T-helper 2 cell treated with Interferon-gamma antibody and Interleukin-4, amounts not matched to agents 5 μg/mL and 100 μg/mL, for 36 hours (primary cell): ENCODE results near the gene CDC42EP3.

ENCODE experiments used
- DNase-seq: peaks from one replicate; pipeline ENCODE4 v3.0.0; 2021; ENCODE audit warnings: low spot score
- H3K27ac Mint-ChIP-seq: one replicate; pipeline ENCODE4 v1.8.0; 2021; ENCODE audit warnings: mild to moderate bottlenecking, mixed read lengths
- H3K27me3 Mint-ChIP-seq: one replicate; pipeline ENCODE4 v1.8.0; 2021; ENCODE audit warnings: low read depth, mixed read lengths
- H3K36me3 Mint-ChIP-seq: one replicate; pipeline ENCODE4 v1.8.0; 2021; ENCODE audit warnings: low read depth, mixed read lengths
- H3K4me1 Mint-ChIP-seq: one replicate; pipeline ENCODE4 v1.8.0; 2021; ENCODE audit warnings: low read depth, mixed read lengths
- H3K4me3 Mint-ChIP-seq: one replicate; pipeline ENCODE4 v1.8.0; 2022; ENCODE audit warnings: mild to moderate bottlenecking, moderate library complexity, mixed read lengths
- H3K9me3 Mint-ChIP-seq: one replicate; pipeline ENCODE4 v1.8.0; 2021; ENCODE audit warnings: mixed read lengths

CDC42EP3 gene

GRCh38 chr2:37643730-37644078 lies 27.7 kb downstream of the CDC42EP3 start:
- Mint-ChIP-seq H3K4me1 (peaks cover 22% of the 10 kb centered on the region), H3K27ac (no peak overlapping the region), H3K9me3 (peaks cover 28% of the 10 kb centered on the region), H3K27me3 (no peaks in the 10 kb centered on the region), H3K36me3 (peaks cover 68% of the 10 kb centered on the region), H3K4me3 (no peak overlapping the region)
- no peak for DNase-seq

GRCh38 chr2:37642907-37643729 lies 28.3 kb downstream of the CDC42EP3 start:
- Mint-ChIP-seq H3K9me3 (peaks cover 22% of the 10 kb centered on the region), H3K27ac (no peak overlapping the region), H3K4me1 (peaks cover 16% of the 10 kb centered on the region), H3K27me3 (no peaks in the 10 kb centered on the region), H3K36me3 (peaks cover 62% of the 10 kb centered on the region), H3K4me3 (no peak overlapping the region)
- no peak for DNase-seq

GRCh38 chr2:37641582-37642171 lies 29.8 kb downstream of the CDC42EP3 start:
- H3K9me3 Mint-ChIP-seq: peaks cover 12% of the 10 kb centered on the region
- H3K4me1 Mint-ChIP-seq: peaks cover 12% of the 10 kb centered on the region
- H3K27me3 Mint-ChIP-seq: no peaks in the 10 kb centered on the region
- no peak overlapping the region for H3K4me3 Mint-ChIP-seq
- peaks cover 48% of the 10 kb centered on the region for H3K36me3 Mint-ChIP-seq
- H3K27ac Mint-ChIP-seq: no peak overlapping the region
- DNase-seq: no peak

DNA sequence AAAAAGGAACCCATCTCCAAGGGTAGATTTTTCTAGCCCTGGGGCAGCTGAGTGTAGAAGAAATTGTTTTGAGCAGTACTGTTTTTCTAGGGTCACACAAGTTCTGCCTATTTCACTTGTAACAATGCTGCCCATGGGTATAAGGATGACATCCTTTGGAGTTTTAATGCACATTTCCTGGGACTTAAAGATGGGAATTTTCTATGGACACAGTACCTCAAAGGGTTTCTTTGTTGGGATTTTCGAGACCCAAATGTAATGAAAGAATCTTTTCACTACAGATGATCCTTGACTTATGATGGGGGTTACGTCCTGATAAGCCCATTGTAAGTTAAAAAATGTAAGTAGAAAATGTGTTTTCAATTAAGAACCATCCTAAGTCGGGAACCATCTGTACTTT lies 31.8 kb downstream of the CDC42EP3 start:
- Mint-ChIP-seq H3K4me1 (peaks cover 21% of the 10 kb centered on the region), H3K4me3 (no peak overlapping the region), H3K27me3 (no peaks in the 10 kb centered on the region), H3K36me3 (peaks cover 33% of the 10 kb centered on the region), H3K9me3 (peaks cover 8% of the 10 kb centered on the region), H3K27ac (no peak overlapping the region)
- DNase-seq: no peak

DNA sequence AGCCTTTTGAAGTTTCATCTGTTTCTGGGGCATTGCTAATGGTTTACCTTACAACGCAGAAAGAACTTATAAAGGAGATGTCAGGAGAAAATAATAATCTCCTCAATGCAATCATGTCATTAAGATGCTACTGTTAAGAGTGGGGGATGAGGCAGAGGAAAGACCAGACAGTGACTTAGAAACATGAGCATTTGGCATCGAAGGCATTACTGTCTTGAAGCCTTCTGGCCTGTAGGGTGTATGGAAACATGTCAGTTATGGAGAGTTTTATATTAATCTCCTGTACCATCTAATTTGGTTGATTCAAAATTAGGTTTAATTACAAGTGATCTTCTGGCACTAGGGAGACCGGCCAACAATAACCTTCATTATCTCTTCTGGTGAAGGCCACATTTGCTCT lies 32.5 kb downstream of the CDC42EP3 start:
- no peak overlapping the region for H3K4me3 Mint-ChIP-seq
- no peak overlapping the region for H3K27ac Mint-ChIP-seq
- DNase-seq: no peak
- peaks cover 27% of the 10 kb centered on the region for H3K36me3 Mint-ChIP-seq
- peaks cover 23% of the 10 kb centered on the region for H3K4me1 Mint-ChIP-seq
- no peaks in the 10 kb centered on the region for H3K27me3 Mint-ChIP-seq
- peaks cover 6% of the 10 kb centered on the region for H3K9me3 Mint-ChIP-seq

DNA sequence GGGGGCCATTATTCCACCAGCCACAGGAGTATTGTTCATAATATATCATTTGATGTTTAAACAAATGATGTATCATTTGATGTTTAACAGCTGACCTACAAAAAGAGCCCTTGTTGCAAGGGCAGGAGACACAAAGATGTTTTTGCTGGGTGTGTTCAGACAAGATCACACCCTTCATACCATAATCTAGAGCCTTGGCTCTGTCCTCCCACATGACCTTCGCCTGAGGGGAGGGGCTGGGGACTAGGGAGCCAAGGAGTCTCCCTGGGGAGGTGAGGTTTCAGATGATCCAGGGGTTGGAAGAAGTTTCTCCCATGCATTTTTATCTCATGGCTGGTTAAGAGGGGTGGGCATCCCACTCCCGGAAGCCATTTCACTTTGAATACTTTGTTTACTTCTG lies 33.5 kb downstream of the CDC42EP3 start:
- Mint-ChIP-seq H3K27ac (no peak overlapping the region), H3K36me3 (peaks cover 17% of the 10 kb centered on the region), H3K4me3 (no peak overlapping the region), H3K4me1 (peaks cover 25% of the 10 kb centered on the region), H3K27me3 (no peaks in the 10 kb centered on the region), H3K9me3 (no peaks in the 10 kb centered on the region)
- no peak for DNase-seq

- no peak overlapping the region for H3K27ac Mint-ChIP-seq
- H3K4me1 Mint-ChIP-seq: peaks cover 26% of the 10 kb centered on the region
- no peak for DNase-seq
- H3K4me3 Mint-ChIP-seq: no peak overlapping the region
- no peaks in the 10 kb centered on the region for H3K9me3 Mint-ChIP-seq
- H3K27me3 Mint-ChIP-seq: no peaks in the 10 kb centered on the region
- H3K36me3 Mint-ChIP-seq: peaks cover 12% of the 10 kb centered on the region
Observed at GRCh38 chr2:37637190-37637860, 34.1 kb downstream of the CDC42EP3 start.

DNA sequence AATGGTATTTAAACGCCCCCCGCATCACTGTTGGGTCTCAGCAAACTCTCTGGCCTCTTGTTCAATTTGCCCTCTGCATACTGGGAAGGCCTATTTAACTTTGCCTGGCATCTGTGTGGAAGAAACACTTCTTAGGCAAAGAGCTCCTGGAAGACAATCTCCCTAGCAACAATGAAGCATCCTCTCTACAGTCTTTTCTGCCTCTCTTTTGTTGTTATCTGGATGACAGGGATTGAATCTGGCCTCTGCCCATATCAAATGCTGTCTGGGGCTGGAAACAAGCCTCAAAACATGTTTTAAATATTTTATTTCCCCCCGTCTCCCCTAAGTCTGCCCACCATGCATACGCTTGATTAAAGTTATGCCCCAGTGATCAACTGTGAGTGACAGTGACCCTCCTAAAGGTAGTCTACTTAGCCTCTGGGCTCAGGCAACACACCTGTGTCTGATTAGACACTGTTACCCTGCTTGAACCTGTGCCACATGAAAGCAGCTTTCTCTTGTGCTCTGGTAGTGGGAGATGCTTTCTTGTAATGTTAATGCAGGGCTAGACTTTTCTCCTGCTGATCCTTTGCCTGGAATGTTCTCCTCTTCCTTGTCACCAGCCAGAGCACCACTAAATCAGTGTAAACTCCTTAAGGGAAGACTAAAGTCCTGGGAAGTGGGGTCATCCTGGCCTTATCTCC lies 34.9 kb downstream of the CDC42EP3 start:
- Mint-ChIP-seq H3K27ac (no peak overlapping the region), H3K27me3 (no peaks in the 10 kb centered on the region), H3K9me3 (no peaks in the 10 kb centered on the region), H3K4me3 (no peak overlapping the region), H3K36me3 (peaks cover 4% of the 10 kb centered on the region), H3K4me1 (peaks cover 26% of the 10 kb centered on the region)
- DNase-seq: no peak

DNA sequence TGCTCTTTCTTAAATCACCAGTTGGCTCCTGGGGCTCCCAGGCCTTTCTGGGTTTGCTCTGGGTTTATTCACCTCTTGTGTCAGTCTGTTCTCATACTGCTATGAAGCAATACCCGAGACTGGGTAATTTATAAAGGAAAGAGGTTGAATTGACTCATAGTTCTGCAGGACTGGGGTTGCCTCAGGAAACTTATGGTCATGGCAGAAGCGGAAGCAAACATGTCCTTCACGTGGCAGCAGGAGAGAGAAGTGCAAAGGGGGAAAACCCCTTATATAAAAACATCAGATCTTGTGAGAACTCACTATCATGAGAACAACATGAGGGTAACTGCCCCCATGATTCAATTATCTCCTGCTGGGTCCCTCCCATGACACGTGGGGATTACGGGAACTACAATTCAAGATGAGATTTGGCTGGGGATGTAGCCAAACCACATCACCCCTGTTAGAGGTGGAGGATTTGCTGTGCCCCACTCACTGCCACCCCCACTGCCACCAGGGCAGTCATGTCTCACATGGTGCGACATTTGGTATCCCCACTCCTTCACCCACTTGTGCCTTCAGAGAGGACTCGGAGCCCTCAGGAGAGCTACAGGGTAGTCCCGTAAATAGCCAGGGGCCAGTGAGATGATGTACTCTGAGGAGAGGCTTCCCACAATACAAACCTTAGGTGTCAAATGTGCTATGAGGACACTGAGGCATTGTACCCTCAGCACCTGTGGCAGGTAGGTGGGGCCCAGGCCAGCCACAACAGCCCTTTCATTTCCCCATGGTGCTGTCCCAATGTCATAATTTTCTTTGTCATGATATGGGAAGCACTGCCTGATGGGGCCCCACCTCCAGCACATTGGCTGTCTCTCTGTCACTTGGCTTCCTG lies 35.7 kb downstream of the CDC42EP3 start:
- no peaks in the 10 kb centered on the region for H3K9me3 Mint-ChIP-seq
- H3K36me3 Mint-ChIP-seq: no peaks in the 10 kb centered on the region
- H3K27me3 Mint-ChIP-seq: no peaks in the 10 kb centered on the region
- H3K27ac Mint-ChIP-seq: peak overlapping the region; percentile 42
- peaks cover 30% of the 10 kb centered on the region for H3K4me1 Mint-ChIP-seq
- peak overlapping the region; percentile 21 for H3K4me3 Mint-ChIP-seq
- peak; percentile 82 for DNase-seq

GRCh38 chr2:37634914-37635503 lies 36.4 kb downstream of the CDC42EP3 start:
- no peaks in the 10 kb centered on the region for H3K27me3 Mint-ChIP-seq
- H3K4me1 Mint-ChIP-seq: peaks cover 30% of the 10 kb centered on the region
- DNase-seq: no peak

GRCh38 chr2:37633845-37634244 lies 37.6 kb downstream of the CDC42EP3 start:
- Mint-ChIP-seq H3K27me3 (no peaks in the 10 kb centered on the region), H3K36me3 (no peaks in the 10 kb centered on the region), H3K27ac (no peak overlapping the region), H3K4me3 (no peak overlapping the region), H3K4me1 (peaks cover 30% of the 10 kb centered on the region), H3K9me3 (no peaks in the 10 kb centered on the region)
- DNase-seq: no peak

More at GRCh38 chr2:37634914-37635503, 36.4 kb downstream of the CDC42EP3 start:
- H3K27ac Mint-ChIP-seq: peak overlapping the region; percentile 21
- peak overlapping the region; percentile 21 for H3K4me3 Mint-ChIP-seq
- no peaks in the 10 kb centered on the region for H3K9me3 Mint-ChIP-seq
- H3K36me3 Mint-ChIP-seq: no peaks in the 10 kb centered on the region

GRCh38 chr2:37633234-37633633 lies 38.2 kb downstream of the CDC42EP3 start:
- no peak overlapping the region for H3K27ac Mint-ChIP-seq

DNA sequence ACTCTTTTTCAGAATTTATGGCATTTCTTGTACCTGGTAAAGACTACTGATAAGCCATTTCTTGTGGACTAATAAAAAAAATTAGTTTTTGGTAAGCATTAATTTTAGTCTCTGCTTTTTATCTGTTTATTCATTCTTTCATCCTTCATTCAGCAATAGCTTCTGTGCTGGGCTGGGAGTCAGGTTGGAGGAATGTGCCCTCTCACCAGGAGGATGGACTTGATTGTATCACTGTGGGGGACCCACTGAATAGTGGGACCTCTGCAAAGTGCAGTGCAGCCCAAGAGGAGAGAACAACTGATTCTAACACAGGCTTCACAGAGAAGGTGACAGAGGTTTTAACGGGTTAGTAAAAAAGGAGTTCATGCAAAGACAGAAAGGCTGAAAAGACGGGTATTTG lies 39.1 kb downstream of the CDC42EP3 start:
- Mint-ChIP-seq H3K4me1 (peaks cover 30% of the 10 kb centered on the region), H3K36me3 (no peaks in the 10 kb centered on the region), H3K27me3 (no peaks in the 10 kb centered on the region), H3K27ac (no peak overlapping the region), H3K9me3 (no peaks in the 10 kb centered on the region), H3K4me3 (no peak overlapping the region)
- DNase-seq: no peak

More at GRCh38 chr2:37633234-37633633, 38.2 kb downstream of the CDC42EP3 start:
- no peaks in the 10 kb centered on the region for H3K27me3 Mint-ChIP-seq
- H3K4me3 Mint-ChIP-seq: no peak overlapping the region
- H3K9me3 Mint-ChIP-seq: no peaks in the 10 kb centered on the region
- H3K4me1 Mint-ChIP-seq: peaks cover 30% of the 10 kb centered on the region
- H3K36me3 Mint-ChIP-seq: no peaks in the 10 kb centered on the region
- no peak for DNase-seq
